Activated naive CD4-positive, alpha-beta T cell treated with anti-CD3 and anti-CD28 coated beads for 36 hours (primary cell): ENCODE data around the gene PFDN4. TPM values are rescaled to one million over a fixed set of nuclear protein-coding genes. Genes with fewer than 3 reads are reported as not detected.

Experiments
- CTCF ChIA-PET: fragments of 350-600 bp; sonication (Branson Sonifier 250); formaldehyde crosslinking; loops from one replicate; lab custom pipeline; 2021; ENCODE audit warnings: antibody characterized with exemption; lab: Charles Lee
- DNase-seq: peaks from one replicate; pipeline ENCODE4 v3.0.0-alpha.2; 2020
- H3K27ac Mint-ChIP-seq: one replicate; pipeline ENCODE4 v1.8.0; 2021; ENCODE audit warnings: mild to moderate bottlenecking, mixed read lengths
- H3K27me3 Mint-ChIP-seq: one replicate; pipeline ENCODE4 v1.8.0; 2021; ENCODE audit warnings: low read depth, mixed read lengths
- H3K36me3 Mint-ChIP-seq: one replicate; pipeline ENCODE4 v1.8.0; 2021; ENCODE audit warnings: low read depth, mixed read lengths
- H3K4me1 Mint-ChIP-seq: one replicate; pipeline ENCODE4 v1.8.0; 2021; ENCODE audit warnings: low read depth, mixed read lengths
- H3K4me3 Mint-ChIP-seq: one replicate; pipeline ENCODE4 v1.8.0; 2021; ENCODE audit warnings: mild to moderate bottlenecking, moderate library complexity, mixed read lengths
- H3K9me3 Mint-ChIP-seq: one replicate; pipeline ENCODE4 v1.8.0; 2021; ENCODE audit warnings: mixed read lengths
- intact Hi-C: fragments of 100-400 bp; cut with micrococcal nuclease; formaldehyde crosslinking; loops from one replicate; pipeline ENCODE4 v1.15.1; 2023
- total RNA-seq, 2 experiments: library from RNA; stranded (reverse); gene quantifications; one replicate each; pipeline ENCODE4 v1.2.3, GENCODE V29; 2021

The PFDN4 gene
- total RNA-seq, 2 experiments from 2014 or later = 48.8 to 53.3 TPM

- Mint-ChIP-seq H3K36me3 (no peaks in the 10 kb centered on the region), H3K27me3 (peaks cover 44% of the 10 kb centered on the region), H3K4me1 (peaks cover 16% of the 10 kb centered on the region), H3K9me3 (no peaks in the 10 kb centered on the region), H3K27ac (no peak overlapping the region), H3K4me3 (no peak overlapping the region)
- CTCF ChIA-PET = no interaction called here
- intact Hi-C loops = no loop called here
- no peak for DNase-seq
Observed at GRCh38 chr20:54178256-54178655, 29.6 kb upstream of the PFDN4 start.

GRCh38 chr20:54179946-54180345, 27.9 kb upstream of the PFDN4 start:
- Mint-ChIP-seq H3K27me3 (peaks cover 30% of the 10 kb centered on the region), H3K36me3 (no peaks in the 10 kb centered on the region), H3K27ac (no peak overlapping the region), H3K4me1 (peaks cover 3% of the 10 kb centered on the region), H3K4me3 (no peak overlapping the region), H3K9me3 (no peaks in the 10 kb centered on the region)
- CTCF ChIA-PET = no interaction called here
- DNase-seq = no peak
- intact Hi-C loops = no loop called here

GRCh38 chr20:54180931-54181330, 27.0 kb upstream of the PFDN4 start:
- peaks cover 28% of the 10 kb centered on the region for H3K27me3 Mint-ChIP-seq
- H3K36me3 Mint-ChIP-seq = no peaks in the 10 kb centered on the region
- DNase-seq = no peak
- peaks cover 2% of the 10 kb centered on the region for H3K4me1 Mint-ChIP-seq
- H3K9me3 Mint-ChIP-seq = no peaks in the 10 kb centered on the region
- intact Hi-C loops = no loop called here
- no peak overlapping the region for H3K4me3 Mint-ChIP-seq
- no peak overlapping the region for H3K27ac Mint-ChIP-seq
- CTCF ChIA-PET = interaction anchor here (0.7 to 1.3 kb wide), 2 partner anchors 75 to 85 kb away, joined by 4 to 8 read pairs; no protein-coding TSS in a partner anchor

- no peaks in the 10 kb centered on the region for H3K36me3 Mint-ChIP-seq
- no peaks in the 10 kb centered on the region for H3K9me3 Mint-ChIP-seq
- H3K27ac Mint-ChIP-seq = no peak overlapping the region
- CTCF ChIA-PET = interaction anchor here (0.7 kb wide), 1 partner anchor 16 kb away, joined by 3 read pairs; no protein-coding TSS in a partner anchor
- peaks cover 2% of the 10 kb centered on the region for H3K4me1 Mint-ChIP-seq
- intact Hi-C loops = no loop called here
- H3K27me3 Mint-ChIP-seq = peaks cover 11% of the 10 kb centered on the region
- DNase-seq = no peak
- no peak overlapping the region for H3K4me3 Mint-ChIP-seq
Observed at GRCh38 chr20:54184071-54184470, 23.8 kb upstream of the PFDN4 start.

GRCh38 chr20:54184904-54185626, 22.8 kb upstream of the PFDN4 start:
- H3K9me3 Mint-ChIP-seq = no peaks in the 10 kb centered on the region
- H3K27ac Mint-ChIP-seq = no peak overlapping the region
- H3K36me3 Mint-ChIP-seq = no peaks in the 10 kb centered on the region
- peaks cover 11% of the 10 kb centered on the region for H3K27me3 Mint-ChIP-seq
- no peaks in the 10 kb centered on the region for H3K4me1 Mint-ChIP-seq
- intact Hi-C loops = no loop called here
- CTCF ChIA-PET = no interaction called here
- H3K4me3 Mint-ChIP-seq = no peak overlapping the region
- no peak for DNase-seq

- no peak overlapping the region for H3K27ac Mint-ChIP-seq
- peaks cover 9% of the 10 kb centered on the region for H3K27me3 Mint-ChIP-seq
- DNase-seq = no peak
- H3K9me3 Mint-ChIP-seq = no peaks in the 10 kb centered on the region
- CTCF ChIA-PET = interaction anchor here (1.3 to 1.6 kb wide), 2 partner anchors 9 to 11 kb away, joined by 4 read pairs; no protein-coding TSS in a partner anchor
- H3K4me1 Mint-ChIP-seq = no peaks in the 10 kb centered on the region
- no peaks in the 10 kb centered on the region for H3K36me3 Mint-ChIP-seq
- intact Hi-C loops = no loop called here
- H3K4me3 Mint-ChIP-seq = no peak overlapping the region
Observed at GRCh38 chr20:54188132-54188849, 19.6 kb upstream of the PFDN4 start.

- Mint-ChIP-seq H3K9me3 (no peaks in the 10 kb centered on the region), H3K27me3 (peaks cover 9% of the 10 kb centered on the region), H3K4me1 (no peaks in the 10 kb centered on the region), H3K27ac (no peak overlapping the region), H3K4me3 (no peak overlapping the region), H3K36me3 (no peaks in the 10 kb centered on the region)
- CTCF ChIA-PET = no interaction called here
- intact Hi-C loops = no loop called here
- no peak for DNase-seq
Observed at GRCh38 chr20:54189630-54190029, 18.3 kb upstream of the PFDN4 start.

GRCh38 chr20:54190217-54190616, 17.7 kb upstream of the PFDN4 start:
- H3K4me1 Mint-ChIP-seq = no peaks in the 10 kb centered on the region
- no peaks in the 10 kb centered on the region for H3K36me3 Mint-ChIP-seq
- H3K27ac Mint-ChIP-seq = no peak overlapping the region
- peaks cover 7% of the 10 kb centered on the region for H3K27me3 Mint-ChIP-seq
- no peak for DNase-seq
- H3K9me3 Mint-ChIP-seq = no peaks in the 10 kb centered on the region
- CTCF ChIA-PET = no interaction called here
- intact Hi-C loops = no loop called here
- H3K4me3 Mint-ChIP-seq = no peak overlapping the region

- no peaks in the 10 kb centered on the region for H3K36me3 Mint-ChIP-seq
- H3K9me3 Mint-ChIP-seq = no peaks in the 10 kb centered on the region
- H3K4me1 Mint-ChIP-seq = no peaks in the 10 kb centered on the region
- DNase-seq = no peak
- intact Hi-C loops = no loop called here
- no peak overlapping the region for H3K27ac Mint-ChIP-seq
- H3K27me3 Mint-ChIP-seq = peaks cover 6% of the 10 kb centered on the region
- CTCF ChIA-PET = interaction anchor here (2.2 kb wide), 1 partner anchor 90 kb away, joined by 11 read pairs; no protein-coding TSS in a partner anchor
- no peak overlapping the region for H3K4me3 Mint-ChIP-seq
Observed at GRCh38 chr20:54193817-54194216, 14.1 kb upstream of the PFDN4 start.

GRCh38 chr20:54194724-54195438, 13.0 kb upstream of the PFDN4 start:
- Mint-ChIP-seq H3K9me3 (no peaks in the 10 kb centered on the region), H3K4me3 (no peak overlapping the region), H3K27me3 (peaks cover 6% of the 10 kb centered on the region), H3K27ac (no peak overlapping the region), H3K4me1 (no peaks in the 10 kb centered on the region), H3K36me3 (no peaks in the 10 kb centered on the region)
- intact Hi-C loops = no loop called here
- DNase-seq = no peak
- CTCF ChIA-PET = interaction anchor here (0.6 to 2.2 kb wide), 3 partner anchors 10 to 91 kb away, joined by 3 to 11 read pairs (median 3); partner anchors contain the start of gene PFDN4

GRCh38 chr20:54195483-54196472, 12.1 kb upstream of the PFDN4 start:
- CTCF ChIA-PET = interaction anchor here (0.6 to 1.4 kb wide), 2 partner anchors 9 to 12 kb away, joined by 3 read pairs; partner anchors contain the start of gene PFDN4
- intact Hi-C loops = no loop called here
- no peaks in the 10 kb centered on the region for H3K9me3 Mint-ChIP-seq
- peaks cover 6% of the 10 kb centered on the region for H3K27me3 Mint-ChIP-seq
- no peak overlapping the region for H3K27ac Mint-ChIP-seq
- no peaks in the 10 kb centered on the region for H3K4me1 Mint-ChIP-seq
- no peak for DNase-seq
- H3K36me3 Mint-ChIP-seq = no peaks in the 10 kb centered on the region
- no peak overlapping the region for H3K4me3 Mint-ChIP-seq
